ENCODE data around the gene AREL1.
"Not testable (repeated sequence)": the region's sequence is repeated elsewhere in the genome, so short reads cannot be mapped to it uniquely, and the experiment has no call there.

GRCh38 chr14:74758505-74758904 is 45.6 kb upstream of the AREL1 start:
- not testable (repeated sequence) for TF ChIP-seq CTCF (IDR thresholded peaks at IDR 0.05); POLR2AphosphoS5 (IDR thresholded peaks at IDR 0.05; ENCODE audit: low read depth, low read length)
